ENCODE results near the gene XIRP2.

Gene XIRP2

GRCh38 chr2:166895243-166895642 lies 7.0 kb downstream of the XIRP2 start:
- Histone ChIP-seq H3K27ac (ENCODE audit: low read depth, low read length) (no peak overlapping the region), H3K23ac (ENCODE audit: low read length) (no peak overlapping the region), H3K36me3 (ENCODE audit: control insufficient read depth, insufficient read depth, low read length) (no peaks in the 10 kb centered on the region), H3K79me2 (ENCODE audit: control insufficient read depth, insufficient read depth, low read length) (no peaks in the 10 kb centered on the region), H2BK15ac (replicated peaks; ENCODE audit: low read depth) (no peak overlapping the region), H3K79me1 (ENCODE audit: low read length) (no peaks in the 10 kb centered on the region), H2AK5ac (ENCODE audit: low read length) (no peak overlapping the region), H2BK5ac (ENCODE audit: low read length) (no peak overlapping the region), H2BK120ac (ENCODE audit: low read depth, low read length) (no peak overlapping the region), H3K18ac (ENCODE audit: low read length) (no peak overlapping the region), H3K9ac (ENCODE audit: low read length) (no peak overlapping the region), H4K8ac (ENCODE audit: low read depth, low read length) (no peak overlapping the region), H3K4ac (ENCODE audit: low read depth, low read length) (no peak overlapping the region), H3K4me1 (ENCODE audit: control insufficient read depth, low read depth, low read length) (no peaks in the 10 kb centered on the region), H4K5ac (ENCODE audit: low read length) (no peak overlapping the region), H3K4me3 (ENCODE audit: low read length) (no peak overlapping the region), H3K4me2 (ENCODE audit: low read length) (no peak overlapping the region), H3K27me3 (ENCODE audit: insufficient read depth, low read length, poor library complexity) (no peaks in the 10 kb centered on the region), H3K56ac (ENCODE audit: low read length) (no peak overlapping the region)
- DNase-seq, result peak; percentile 45
- WGBS (ENCODE audit: extremely low coverage, insufficient coverage, low lambda C conversion rate), result no CpG with 5 or more reads among the region's 2 CpGs

GRCh38 chr2:166897666-166898065 lies 9.4 kb downstream of the XIRP2 start:
- no peak overlapping the region for H2BK5ac ChIP-seq (ENCODE audit: low read length)
- H3K23ac ChIP-seq (ENCODE audit: low read length), result no peak overlapping the region
- H3K4me3 ChIP-seq (ENCODE audit: low read length), result no peak overlapping the region
- peak; percentile 10 for DNase-seq
- no peak overlapping the region for H2BK120ac ChIP-seq (ENCODE audit: low read depth, low read length)
- no peak overlapping the region for H3K4me2 ChIP-seq (ENCODE audit: low read length)
- no peaks in the 10 kb centered on the region for H3K79me2 ChIP-seq (ENCODE audit: control insufficient read depth, insufficient read depth, low read length)
- no peaks in the 10 kb centered on the region for H3K4me1 ChIP-seq (ENCODE audit: control insufficient read depth, low read depth, low read length)
- no peak overlapping the region for H4K5ac ChIP-seq (ENCODE audit: low read length)
- no peak overlapping the region for H2AK5ac ChIP-seq (ENCODE audit: low read length)
- no peak overlapping the region for H4K8ac ChIP-seq (ENCODE audit: low read depth, low read length)
- no peak overlapping the region for H3K4ac ChIP-seq (ENCODE audit: low read depth, low read length)
- H3K27ac ChIP-seq (ENCODE audit: low read depth, low read length), result no peak overlapping the region
- H3K56ac ChIP-seq (ENCODE audit: low read length), result no peak overlapping the region
- no peak overlapping the region for H2BK15ac ChIP-seq (replicated peaks; ENCODE audit: low read depth)
- no peaks in the 10 kb centered on the region for H3K27me3 ChIP-seq (ENCODE audit: insufficient read depth, low read length, poor library complexity)
- no peaks in the 10 kb centered on the region for H3K36me3 ChIP-seq (ENCODE audit: control insufficient read depth, insufficient read depth, low read length)
- no peaks in the 10 kb centered on the region for H3K79me1 ChIP-seq (ENCODE audit: low read length)
- H3K9ac ChIP-seq (ENCODE audit: low read length), result no peak overlapping the region
- no peak overlapping the region for H3K18ac ChIP-seq (ENCODE audit: low read length)

- Histone ChIP-seq H2BK120ac (ENCODE audit: low read depth, low read length) (no peak overlapping the region), H3K4me3 (ENCODE audit: low read length) (no peak overlapping the region), H4K8ac (ENCODE audit: low read depth, low read length) (no peak overlapping the region), H3K4ac (ENCODE audit: low read depth, low read length) (no peak overlapping the region), H3K23ac (ENCODE audit: low read length) (no peak overlapping the region), H3K79me1 (ENCODE audit: low read length) (no peaks in the 10 kb centered on the region), H3K56ac (ENCODE audit: low read length) (no peak overlapping the region), H2BK15ac (replicated peaks; ENCODE audit: low read depth) (no peak overlapping the region), H3K9ac (ENCODE audit: low read length) (no peak overlapping the region), H3K27ac (ENCODE audit: low read depth, low read length) (no peak overlapping the region), H3K36me3 (ENCODE audit: control insufficient read depth, insufficient read depth, low read length) (no peaks in the 10 kb centered on the region), H3K18ac (ENCODE audit: low read length) (no peak overlapping the region), H4K5ac (ENCODE audit: low read length) (no peak overlapping the region), H2AK5ac (ENCODE audit: low read length) (no peak overlapping the region), H3K27me3 (ENCODE audit: insufficient read depth, low read length, poor library complexity) (no peaks in the 10 kb centered on the region), H3K79me2 (ENCODE audit: control insufficient read depth, insufficient read depth, low read length) (no peaks in the 10 kb centered on the region), H2BK5ac (ENCODE audit: low read length) (no peak overlapping the region), H3K4me2 (ENCODE audit: low read length) (no peak overlapping the region), H3K4me1 (ENCODE audit: control insufficient read depth, low read depth, low read length) (no peaks in the 10 kb centered on the region)
- WGBS (ENCODE audit: extremely low coverage, insufficient coverage, low lambda C conversion rate), result no CpG with 5 or more reads among the region's 5 CpGs
- no peak for DNase-seq
These were observed 11.4 kb downstream of the XIRP2 start for GRCh38 chr2:166899676-166900075.

- Histone ChIP-seq H2AK5ac (ENCODE audit: low read length) (no peak overlapping the region), H3K79me2 (ENCODE audit: control insufficient read depth, insufficient read depth, low read length) (no peaks in the 10 kb centered on the region)
These were observed 12.4 kb downstream of the XIRP2 start for GRCh38 chr2:166900700-166901099.

GRCh38 chr2:166901336-166901735 lies 13.1 kb downstream of the XIRP2 start:
- Histone ChIP-seq H3K23ac (ENCODE audit: low read length) (no peak overlapping the region), H4K8ac (ENCODE audit: low read depth, low read length) (no peak overlapping the region), H3K36me3 (ENCODE audit: control insufficient read depth, insufficient read depth, low read length) (no peaks in the 10 kb centered on the region), H3K4me1 (ENCODE audit: control insufficient read depth, low read depth, low read length) (no peaks in the 10 kb centered on the region), H2BK5ac (ENCODE audit: low read length) (no peak overlapping the region), H3K9ac (ENCODE audit: low read length) (no peak overlapping the region), H4K5ac (ENCODE audit: low read length) (no peak overlapping the region), H3K79me2 (ENCODE audit: control insufficient read depth, insufficient read depth, low read length) (no peaks in the 10 kb centered on the region), H3K79me1 (ENCODE audit: low read length) (no peaks in the 10 kb centered on the region), H3K4ac (ENCODE audit: low read depth, low read length) (no peak overlapping the region), H2BK120ac (ENCODE audit: low read depth, low read length) (no peak overlapping the region), H2AK5ac (ENCODE audit: low read length) (no peak overlapping the region), H3K56ac (ENCODE audit: low read length) (no peak overlapping the region), H2BK15ac (replicated peaks; ENCODE audit: low read depth) (no peak overlapping the region), H3K27ac (ENCODE audit: low read depth, low read length) (no peak overlapping the region), H3K4me3 (ENCODE audit: low read length) (no peak overlapping the region), H3K18ac (ENCODE audit: low read length) (no peak overlapping the region), H3K27me3 (ENCODE audit: insufficient read depth, low read length, poor library complexity) (no peaks in the 10 kb centered on the region), H3K4me2 (ENCODE audit: low read length) (no peak overlapping the region)
- DNase-seq, result no peak
- WGBS (ENCODE audit: extremely low coverage, insufficient coverage, low lambda C conversion rate), result no CpG with 5 or more reads among the region's 2 CpGs

More at GRCh38 chr2:166900700-166901099, 12.4 kb downstream of the XIRP2 start:
- Histone ChIP-seq H4K8ac (ENCODE audit: low read depth, low read length) (no peak overlapping the region), H2BK15ac (replicated peaks; ENCODE audit: low read depth) (no peak overlapping the region), H4K5ac (ENCODE audit: low read length) (no peak overlapping the region), H3K56ac (ENCODE audit: low read length) (no peak overlapping the region), H3K4me2 (ENCODE audit: low read length) (no peak overlapping the region), H3K27ac (ENCODE audit: low read depth, low read length) (no peak overlapping the region), H3K4ac (ENCODE audit: low read depth, low read length) (no peak overlapping the region), H3K79me1 (ENCODE audit: low read length) (no peaks in the 10 kb centered on the region), H2BK120ac (ENCODE audit: low read depth, low read length) (no peak overlapping the region), H3K9ac (ENCODE audit: low read length) (no peak overlapping the region), H3K4me1 (ENCODE audit: control insufficient read depth, low read depth, low read length) (no peaks in the 10 kb centered on the region), H3K18ac (ENCODE audit: low read length) (no peak overlapping the region), H3K4me3 (ENCODE audit: low read length) (no peak overlapping the region), H3K36me3 (ENCODE audit: control insufficient read depth, insufficient read depth, low read length) (no peaks in the 10 kb centered on the region), H3K23ac (ENCODE audit: low read length) (no peak overlapping the region), H3K27me3 (ENCODE audit: insufficient read depth, low read length, poor library complexity) (no peaks in the 10 kb centered on the region), H2BK5ac (ENCODE audit: low read length) (no peak overlapping the region)
- peak; percentile 83 for DNase-seq
- no CpG with 5 or more reads among the region's 2 CpGs for WGBS (ENCODE audit: extremely low coverage, insufficient coverage, low lambda C conversion rate)

GRCh38 chr2:166916987-166917386 lies 28.7 kb downstream of the XIRP2 start:
- no peak for DNase-seq
- no peak overlapping the region for H2BK5ac ChIP-seq (ENCODE audit: low read length)
- H3K27me3 ChIP-seq (ENCODE audit: insufficient read depth, low read length, poor library complexity), result no peaks in the 10 kb centered on the region
- no peak overlapping the region for H3K18ac ChIP-seq (ENCODE audit: low read length)
- no peaks in the 10 kb centered on the region for H3K79me1 ChIP-seq (ENCODE audit: low read length)
- no peaks in the 10 kb centered on the region for H3K79me2 ChIP-seq (ENCODE audit: control insufficient read depth, insufficient read depth, low read length)
- no peaks in the 10 kb centered on the region for H3K36me3 ChIP-seq (ENCODE audit: control insufficient read depth, insufficient read depth, low read length)
- no peaks in the 10 kb centered on the region for H3K4me1 ChIP-seq (ENCODE audit: control insufficient read depth, low read depth, low read length)
- no peak overlapping the region for H2AK5ac ChIP-seq (ENCODE audit: low read length)
- H2BK15ac ChIP-seq (replicated peaks; ENCODE audit: low read depth), result no peak overlapping the region
- H3K4ac ChIP-seq (ENCODE audit: low read depth, low read length), result no peak overlapping the region
- no CpG with 5 or more reads among the region's 4 CpGs for WGBS (ENCODE audit: extremely low coverage, insufficient coverage, low lambda C conversion rate)
- no peak overlapping the region for H3K4me3 ChIP-seq (ENCODE audit: low read length)
- H3K23ac ChIP-seq (ENCODE audit: low read length), result no peak overlapping the region
- H3K27ac ChIP-seq (ENCODE audit: low read depth, low read length), result no peak overlapping the region
- H2BK120ac ChIP-seq (ENCODE audit: low read depth, low read length), result no peak overlapping the region
- no peak overlapping the region for H3K4me2 ChIP-seq (ENCODE audit: low read length)
- no peak overlapping the region for H3K9ac ChIP-seq (ENCODE audit: low read length)
- H3K56ac ChIP-seq (ENCODE audit: low read length), result no peak overlapping the region
- H4K5ac ChIP-seq (ENCODE audit: low read length), result no peak overlapping the region
- H4K8ac ChIP-seq (ENCODE audit: low read depth, low read length), result no peak overlapping the region
